Caco-2 (cell line): Measurements from ENCODE around the gene SLC2A11. TPM values are rescaled to one million over a fixed set of nuclear protein-coding genes. Genes with fewer than 3 reads are reported as not detected.

ENCODE experiments used
- BruUV-seq: library from RNA; stranded (reverse); fragments of 400-500 nt; replicated peaks from 2 replicates; lab custom pipeline; 2021; lab: Mats Ljungman, UMichigan
- CTCF ChIA-PET: fragments of 300-600 bp; sonication (Branson Sonifier 250); formaldehyde crosslinking; loops from one replicate; lab custom pipeline; 2022; ENCODE audit warnings: antibody characterized with exemption; lab: Charles Lee
- POLR2A ChIA-PET: fragments of 300-600 bp; sonication (Branson Sonifier 250); formaldehyde crosslinking; loops from one replicate; lab custom pipeline; 2022; ENCODE audit warnings: antibody characterized with exemption; lab: Charles Lee
- DNase-seq, 2 experiments: peaks; one replicate each; pipeline versions ENCODE4 v3.0.0 to v3.0.0-alpha.2; 2020 to 2022
- H3K27me3 ChIP-seq: replicated peaks from 2 replicates; pipeline ENCODE4 v1.6.0; 2011; ENCODE audit warnings: low read length; ENCODE audit not compliant: control insufficient read depth, insufficient read depth
- H3K36me3 ChIP-seq: 2 replicates; pipeline ENCODE4 v1.5.1; 2011; ENCODE audit warnings: low read length; ENCODE audit not compliant: control insufficient read depth, insufficient read depth
- H3K4me1 ChIP-seq: fragments of 250-450 bp; sonication (Bioruptor Pico); 2 replicates; pipeline ENCODE4 v1.5.1; 2020; ENCODE audit warnings: mild to moderate bottlenecking
- H3K4me3 ChIP-seq: 2 replicates; pipeline ENCODE4 v1.5.1; 2011; ENCODE audit warnings: low read depth, mild to moderate bottlenecking, control low read depth, low read length
- H3K9me3 ChIP-seq: fragments of 250-450 bp; sonication (Bioruptor Pico); 2 replicates; pipeline ENCODE4 v1.5.1; 2020; ENCODE audit warnings: mild to moderate bottlenecking, moderate library complexity
- H3K27ac Mint-ChIP-seq: one replicate; pipeline ENCODE4 v1.8.0; 2022; ENCODE audit warnings: mixed read lengths; ENCODE audit not compliant: unreplicated experiment
- H3K27me3 Mint-ChIP-seq: one replicate; pipeline ENCODE4 v1.8.0; 2022; ENCODE audit warnings: mixed read lengths; ENCODE audit not compliant: insufficient read depth, unreplicated experiment
- H3K36me3 Mint-ChIP-seq: one replicate; pipeline ENCODE4 v1.8.0; 2022; ENCODE audit warnings: mild to moderate bottlenecking, mixed read lengths; ENCODE audit not compliant: insufficient read depth, unreplicated experiment
- H3K4me1 Mint-ChIP-seq: one replicate; pipeline ENCODE4 v1.8.0; 2022; ENCODE audit warnings: low read depth, mixed read lengths; ENCODE audit not compliant: unreplicated experiment
- H3K4me3 Mint-ChIP-seq: one replicate; pipeline ENCODE4 v1.8.0; 2022; ENCODE audit warnings: mild to moderate bottlenecking, moderate library complexity, mixed read lengths; ENCODE audit not compliant: unreplicated experiment
- H3K9me3 Mint-ChIP-seq: one replicate; pipeline ENCODE4 v1.8.0; 2022; ENCODE audit warnings: mixed read lengths; ENCODE audit not compliant: unreplicated experiment
- CTCF ChIP-seq, 2 experiments: fragments of 200-600 bp in 1 of 2; IDR thresholded peaks; 1 replicate in 1 of 2; 2 replicates in 1 of 2; pipeline versions ENCODE4 v1.5.1 to v1.8.0; 2011 to 2022; ENCODE audit warnings: antibody characterized with exemption in 1 of 2, control low read depth in 1 of 2, inconsistent platforms in 1 of 2, low read depth in 1 of 2, low read length in 1 of 2, mild to moderate bottlenecking in 1 of 2, moderate library complexity in 1 of 2; ENCODE audit not compliant: insufficient read depth in 1 of 2, severe bottlenecking in 1 of 2, unreplicated experiment in 1 of 2
- intact Hi-C: fragments of 100-400 bp; cut with micrococcal nuclease; formaldehyde crosslinking; loops from one replicate; pipeline ENCODE4 v1.10.0; 2022; ENCODE audit not compliant: unreplicated experiment
- total RNA-seq: library from RNA; stranded (reverse); gene quantifications from 2 replicates; pipeline ENCODE4 v1.2.3, GENCODE V29; 2022

SLC2A11 gene
- total RNA-seq, 1 experiment from 2014 or later: 32.4 TPM

DNA sequence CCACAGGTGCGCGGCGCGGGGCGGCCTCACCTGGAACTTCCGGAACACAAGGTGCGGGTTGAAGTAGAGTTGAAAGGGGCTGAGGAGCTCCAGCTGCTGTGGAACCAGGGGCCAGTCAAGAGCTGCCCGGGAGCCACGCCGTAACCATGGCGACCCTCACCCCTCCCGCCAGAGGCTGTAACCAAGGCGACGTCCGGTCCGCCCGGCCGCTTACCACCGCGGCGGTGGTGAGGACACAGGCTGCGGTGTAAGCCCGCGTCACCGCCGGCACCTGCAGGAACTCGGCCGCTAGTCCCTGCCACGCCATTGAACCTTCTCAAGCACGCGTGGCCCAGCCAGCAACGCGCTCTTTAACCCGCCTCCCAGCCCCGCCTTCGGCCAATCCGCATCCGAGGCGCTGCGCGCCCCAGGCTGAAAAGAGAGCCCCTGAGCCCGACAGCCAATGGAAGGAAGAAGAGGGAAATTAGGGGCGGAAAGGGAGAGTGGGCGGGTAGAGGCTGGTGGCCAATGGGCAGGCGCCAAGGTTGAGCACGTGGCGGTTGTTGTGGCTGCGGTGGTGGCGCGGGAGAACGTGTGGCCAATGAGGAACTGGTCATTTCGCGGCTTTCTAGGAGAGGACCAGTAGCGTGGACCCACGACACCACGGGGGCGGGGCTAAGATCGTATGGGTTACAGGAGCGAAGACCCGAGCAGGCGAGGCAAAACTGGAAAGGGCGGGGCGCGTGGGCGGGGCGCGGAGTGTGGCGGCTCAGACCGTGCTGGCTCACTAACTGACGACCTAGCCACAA lies 18.8 kb upstream of the SLC2A11 start, which contains the start of gene DERL3:
TSS of gene DERL3 (minus strand) at position 326 of the 788 bp plus-strand sequence. CDS start at position 307, 19 bp downstream.
- ChIA-PET CTCF (no interaction called here), POLR2A (no interaction called here)
- Mint-ChIP-seq H3K27ac (peak within 1 kb of the TSS; percentile 100), H3K36me3 (peaks cover 47% of the 10 kb centered on the region), H3K9me3 (no peaks in the 10 kb centered on the region), H3K4me3 (peak within 1 kb of the TSS; percentile 95), H3K4me1 (peaks cover 7% of the 10 kb centered on the region), H3K27me3 (no peaks in the 10 kb centered on the region)
- peak within 1 kb of the TSS; percentile 71 for H3K4me3 ChIP-seq
- no peaks in the 10 kb centered on the region; the same call in 1 of the 2 replicates for H3K36me3 ChIP-seq
- H3K9me3 ChIP-seq: no peaks in the 10 kb centered on the region
- H3K4me1 ChIP-seq: no peaks in the 10 kb centered on the region
- H3K27me3 ChIP-seq: no peaks in the 10 kb centered on the region
- TF ChIP-seq CTCF (IDR thresholded peaks at IDR 0.05; ENCODE audit: insufficient read depth in 1 of 2, low read depth in 1 of 2, low read length in 1 of 2, severe bottlenecking in 1 of 2, unreplicated experiment in 1 of 2): no peak
- intact Hi-C loops: loop anchor here (2.0 kb wide), 1 partner anchor 68 kb away; no protein-coding TSS in a partner anchor
- BruUV-seq: no TSS peak
- peak; percentile 99 for DNase-seq

- no peaks in the 10 kb centered on the region for H3K9me3 Mint-ChIP-seq
- H3K27ac Mint-ChIP-seq: no peak overlapping the region
- no peaks in the 10 kb centered on the region for H3K27me3 ChIP-seq
- H3K4me1 ChIP-seq: no peaks in the 10 kb centered on the region
- H3K36me3 ChIP-seq: no peaks in the 10 kb centered on the region
- peaks cover 7% of the 10 kb centered on the region for H3K4me1 Mint-ChIP-seq
- no peak for TF ChIP-seq CTCF (IDR thresholded peaks at IDR 0.05; ENCODE audit: insufficient read depth in 1 of 2, low read depth in 1 of 2, low read length in 1 of 2, severe bottlenecking in 1 of 2, unreplicated experiment in 1 of 2)
- H3K36me3 Mint-ChIP-seq: peaks cover 42% of the 10 kb centered on the region
- ChIA-PET POLR2A (no interaction called here), CTCF (no interaction called here)
- no peak overlapping the region for H3K4me3 ChIP-seq
- no TSS peak for BruUV-seq
- H3K4me3 Mint-ChIP-seq: peak overlapping the region; percentile 95
- intact Hi-C loops: no loop called here
- H3K9me3 ChIP-seq: no peaks in the 10 kb centered on the region
- H3K27me3 Mint-ChIP-seq: no peaks in the 10 kb centered on the region
- no peak for DNase-seq
Observed at GRCh38 chr22:23840026-23840425, 17.6 kb upstream of the SLC2A11 start.

GRCh38 chr22:23841292-23841691 lies 16.4 kb upstream of the SLC2A11 start:
- no peak overlapping the region for H3K27ac Mint-ChIP-seq
- H3K36me3 Mint-ChIP-seq: peaks cover 34% of the 10 kb centered on the region
- H3K27me3 Mint-ChIP-seq: no peaks in the 10 kb centered on the region

More at GRCh38 chr22:23841292-23841691, 16.4 kb upstream of the SLC2A11 start:
- H3K4me3 Mint-ChIP-seq: no peak overlapping the region
- ChIA-PET CTCF (no interaction called here), POLR2A (no interaction called here)
- no peaks in the 10 kb centered on the region for H3K9me3 ChIP-seq
- no peaks in the 10 kb centered on the region for H3K4me1 ChIP-seq
- H3K4me1 Mint-ChIP-seq: peaks cover 7% of the 10 kb centered on the region
- no peak for TF ChIP-seq CTCF (IDR thresholded peaks at IDR 0.05; ENCODE audit: insufficient read depth in 1 of 2, low read depth in 1 of 2, low read length in 1 of 2, severe bottlenecking in 1 of 2, unreplicated experiment in 1 of 2)
- H3K4me3 ChIP-seq: no peak overlapping the region
- DNase-seq: no peak
- no peaks in the 10 kb centered on the region for H3K36me3 ChIP-seq
- no TSS peak for BruUV-seq
- H3K27me3 ChIP-seq: no peaks in the 10 kb centered on the region
- intact Hi-C loops: no loop called here
- no peaks in the 10 kb centered on the region for H3K9me3 Mint-ChIP-seq
